Measurements from ENCODE around the gene TAGLN.
"Not testable (repeated sequence)": the region's sequence is repeated elsewhere in the genome, so short reads cannot be mapped to it uniquely, and the experiment has no call there.

DNA sequence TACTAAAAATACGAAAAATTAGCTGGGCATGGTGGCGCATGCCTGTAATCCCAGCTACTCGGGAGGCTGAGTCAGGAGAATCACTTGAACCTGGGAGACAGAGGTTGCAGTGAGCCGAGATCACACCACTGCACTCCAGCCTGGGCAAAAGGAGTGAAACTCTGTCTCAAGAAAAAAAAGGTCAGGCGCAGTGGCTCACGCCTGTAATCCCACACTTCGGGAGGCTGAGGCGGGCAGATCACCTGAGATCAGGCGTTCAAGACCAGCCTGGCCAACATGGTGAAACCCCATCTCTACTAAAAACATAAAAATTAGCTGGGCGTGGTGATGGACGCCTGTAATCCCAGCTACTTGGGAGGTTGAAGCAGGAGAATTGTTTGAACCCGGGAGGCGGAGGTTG, 16.0 kb upstream of the TAGLN start:
- not testable (repeated sequence) for TF ChIP-seq CTCF (IDR thresholded peaks at IDR 0.05); EZH2 (IDR thresholded peaks at IDR 0.05; ENCODE audit: borderline replicate concordance, insufficient read depth, low read depth, low read length, poor library complexity, severe bottlenecking)

All from B cell (primary cell).